H9 (cell line): ENCODE results near the gene RAB3C. TPM values are rescaled to one million over a fixed set of nuclear protein-coding genes. Genes with fewer than 3 reads are reported as not detected.

ENCODE experiments used
- DNase-seq: peaks from one replicate; pipeline ENCODE4 v3.0.0-alpha.2; 2017
- H2AFZ ChIP-seq: one replicate; pipeline ENCODE4 v1.6.1; 2013; ENCODE audit warnings: mild to moderate bottlenecking, low read length, control low read depth, moderate library complexity
- H2AK5ac ChIP-seq: 2 replicates; pipeline ENCODE4 v1.6.1; 2013; ENCODE audit warnings: low read length, control low read depth, mixed read lengths; ENCODE audit not compliant: insufficient read length
- H2BK120ac ChIP-seq: one replicate; pipeline ENCODE4 v1.6.1; 2013; ENCODE audit warnings: low read depth, mild to moderate bottlenecking, low read length, control low read depth, inconsistent platforms; ENCODE audit not compliant: poor library complexity, severe bottlenecking
- H2BK12ac ChIP-seq: 2 replicates; pipeline ENCODE4 v1.6.1; 2013; ENCODE audit warnings: low read length, control low read depth, mixed read lengths, low read depth; ENCODE audit not compliant: insufficient read length
- H2BK15ac ChIP-seq: 2 replicates; pipeline ENCODE4 v1.6.1; 2013; ENCODE audit warnings: low read depth, low read length, control low read depth
- H2BK20ac ChIP-seq: one replicate; pipeline ENCODE4 v1.6.1; 2013; ENCODE audit warnings: low read depth, mild to moderate bottlenecking, low read length, control low read depth, inconsistent platforms; ENCODE audit not compliant: poor library complexity, severe bottlenecking
- H2BK5ac ChIP-seq: 2 replicates; pipeline ENCODE4 v1.6.1; 2013; ENCODE audit warnings: low read length, control low read depth, mixed read lengths; ENCODE audit not compliant: insufficient read length
- H3K14ac ChIP-seq: 2 replicates; pipeline ENCODE4 v1.6.1; 2013; ENCODE audit warnings: low read length, control low read depth; ENCODE audit not compliant: insufficient read depth
- H3K18ac ChIP-seq: 2 replicates; pipeline ENCODE4 v1.6.1; 2013; ENCODE audit warnings: low read depth, mild to moderate bottlenecking, mixed read lengths, low read length, control low read depth; ENCODE audit not compliant: insufficient read length
- H3K23ac ChIP-seq: 2 replicates; pipeline ENCODE4 v1.6.1; 2013; ENCODE audit warnings: low read length, control low read depth, mixed read lengths, low read depth; ENCODE audit not compliant: insufficient read length
- H3K23me2 ChIP-seq: 2 replicates; pipeline ENCODE4 v1.6.1; 2013; ENCODE audit warnings: low read depth, mild to moderate bottlenecking, mixed read lengths, low read length, control low read depth; ENCODE audit not compliant: insufficient read length, poor library complexity, severe bottlenecking
- H3K27ac ChIP-seq: 2 replicates; pipeline ENCODE4 v1.5.1; 2013; ENCODE audit warnings: low read length, control low read depth, mixed read lengths, low read depth; ENCODE audit not compliant: insufficient read length
- H3K27me3 ChIP-seq: 2 replicates; pipeline ENCODE4 v1.6.1; 2013; ENCODE audit warnings: low read length, control low read depth, inconsistent platforms; ENCODE audit not compliant: insufficient read depth
- H3K4ac ChIP-seq: 2 replicates; pipeline ENCODE4 v1.6.1; 2013; ENCODE audit warnings: low read depth, mild to moderate bottlenecking, control low read depth, inconsistent platforms, low read length, moderate library complexity
- H3K4me1 ChIP-seq: 2 replicates; pipeline ENCODE4 v1.6.1; 2013; ENCODE audit warnings: low read length, control low read depth, inconsistent platforms; ENCODE audit not compliant: insufficient read depth
- H3K4me2 ChIP-seq: 2 replicates; pipeline ENCODE4 v1.6.1; 2013; ENCODE audit warnings: low read length, control low read depth, mixed read lengths; ENCODE audit not compliant: insufficient read length, insufficient read depth
- H3K56ac ChIP-seq: 2 replicates; pipeline ENCODE4 v1.6.1; 2013; ENCODE audit warnings: low read depth, mild to moderate bottlenecking, mixed read lengths, low read length, control low read depth; ENCODE audit not compliant: insufficient read length
- H3K79me1 ChIP-seq: 2 replicates; pipeline ENCODE4 v1.6.1; 2013; ENCODE audit warnings: low read depth, mild to moderate bottlenecking, moderate library complexity, low read length, control low read depth, inconsistent platforms; ENCODE audit not compliant: insufficient read depth, poor library complexity, severe bottlenecking
- H3K79me2 ChIP-seq: 2 replicates; pipeline ENCODE4 v1.6.1; 2013; ENCODE audit warnings: low read length, control low read depth, inconsistent platforms; ENCODE audit not compliant: insufficient read depth
- H3K9ac ChIP-seq: 2 replicates; pipeline ENCODE4 v1.6.1; 2013; ENCODE audit warnings: low read length, control low read depth, mixed read lengths; ENCODE audit not compliant: insufficient read length; ENCODE audit errors: extremely low read depth
- H3K9me3 ChIP-seq: one replicate; pipeline ENCODE4 v1.6.1; 2013; ENCODE audit warnings: low read depth, low read length, inconsistent platforms; ENCODE audit not compliant: control insufficient read depth
- H3T11ph ChIP-seq: one replicate; pipeline ENCODE4 v1.6.1; 2013; ENCODE audit warnings: mild to moderate bottlenecking, low read length, control low read depth, inconsistent platforms
- H4K20me1 ChIP-seq: one replicate; pipeline ENCODE4 v1.6.1; 2013; ENCODE audit not compliant: control insufficient read depth, insufficient read length, insufficient read depth
- H4K5ac ChIP-seq: 2 replicates; pipeline ENCODE4 v1.6.1; 2013; ENCODE audit warnings: low read depth, mild to moderate bottlenecking, mixed read lengths, low read length, control low read depth; ENCODE audit not compliant: insufficient read length
- H4K8ac ChIP-seq: replicated peaks from 2 replicates; pipeline ENCODE4 v1.6.1; 2013; ENCODE audit warnings: low read length, control low read depth, mixed read lengths, low read depth; ENCODE audit not compliant: insufficient read length
- H4K91ac ChIP-seq: 2 replicates; pipeline ENCODE4 v1.6.1; 2013; ENCODE audit warnings: low read depth, mild to moderate bottlenecking, moderate library complexity, mixed read lengths, low read length, control low read depth; ENCODE audit not compliant: insufficient read length
- H3K27ac Mint-ChIP-seq, 3 experiments: 2 replicates in 2 of 3; 3 replicates in 1 of 3; pipeline ENCODE4 v1.8.0; 2020 to 2021; ENCODE audit warnings: mixed read lengths in 3 of 3, mild to moderate bottlenecking in 1 of 3, moderate library complexity in 1 of 3
- H3K27me3 Mint-ChIP-seq: 2 replicates; pipeline ENCODE4 v1.8.0; 2021; ENCODE audit warnings: low read depth, mild to moderate bottlenecking, moderate library complexity, mixed read lengths
- H3K36me3 Mint-ChIP-seq, 3 experiments: 2 replicates in 2 of 3; 3 replicates in 1 of 3; pipeline ENCODE4 v1.8.0; 2020 to 2021; ENCODE audit warnings: low read depth in 3 of 3, mixed read lengths in 3 of 3; ENCODE audit not compliant: insufficient read depth in 1 of 3
- H3K4me1 Mint-ChIP-seq, 2 experiments: 2 replicates each; pipeline ENCODE4 v1.8.0; 2020; ENCODE audit warnings: mixed read lengths in 2 of 2
- H3K4me3 Mint-ChIP-seq, 2 experiments: 2 replicates in 1 of 2; 3 replicates in 1 of 2; pipeline ENCODE4 v1.8.0; 2020 to 2021; ENCODE audit warnings: mild to moderate bottlenecking in 2 of 2, mixed read lengths in 2 of 2, moderate library complexity in 1 of 2
- H3K9me3 Mint-ChIP-seq, 2 experiments: 2 replicates in 1 of 2; 3 replicates in 1 of 2; pipeline ENCODE4 v1.8.0; 2020; ENCODE audit warnings: mild to moderate bottlenecking in 2 of 2, mixed read lengths in 2 of 2, moderate library complexity in 1 of 2
- WGBS: extraction: QIAGEN DNeasy Blood & Tissue Kit; methylation state at CpG from one replicate; pipeline ENCODE4 v1.1.7; 2013; ENCODE audit warnings: missing lambda C conversion rate, low lambda C conversion rate, mixed read lengths; ENCODE audit not compliant: insufficient read length; ENCODE audit errors: extremely low coverage; 5-methylcytosine and 5-hydroxymethylcytosine counted together
- total RNA-seq: library from RNA; stranded (reverse); gene quantifications from 2 replicates; pipeline ENCODE4 v1.2.1, GENCODE V29; 2021
- TF ChIP-seq, protein P1 (sequence below): fragments of 200-600 bp; sonication (generic); conservative IDR thresholded peaks from 3 replicates; pipeline ENCODE4 v1.8.0; 2021; ENCODE audit warnings: antibody characterized with exemption, mild to moderate bottlenecking

Gene RAB3C
- total RNA-seq, 1 experiment from 2014 or later = 16.3 TPM

DNA sequence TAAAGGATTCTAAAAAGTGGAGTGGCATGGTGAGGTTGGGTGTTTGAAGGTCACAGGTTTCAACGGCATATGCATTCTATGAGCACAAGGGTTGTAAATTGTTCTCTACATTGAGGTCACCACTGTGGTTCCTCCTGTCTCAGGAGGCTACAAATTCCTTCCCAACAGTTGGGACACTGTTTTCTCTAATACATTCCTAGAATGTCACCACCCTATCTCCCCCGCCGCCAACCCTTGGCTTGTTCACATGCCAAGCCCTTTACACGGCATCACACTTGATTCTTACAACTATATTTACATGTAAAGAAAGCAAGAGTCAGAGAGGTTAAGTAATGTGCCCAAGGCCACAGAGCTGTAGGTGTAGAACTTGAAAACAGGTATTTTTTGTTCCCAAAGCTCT, 315.1 kb downstream of the RAB3C start:
- no peak overlapping the region for H3K18ac ChIP-seq
- no peaks in the 10 kb centered on the region for H3K27me3 ChIP-seq
- H3K9me3 Mint-ChIP-seq = no peaks in the 10 kb centered on the region

More for the DNA sequence above, 315.1 kb downstream of the RAB3C start:
- no peaks in the 10 kb centered on the region for H3K27me3 Mint-ChIP-seq
- Histone ChIP-seq H2BK120ac (no peak overlapping the region), H3K79me2 (no peaks in the 10 kb centered on the region), H2BK15ac (no peak overlapping the region), H3K4me1 (no peaks in the 10 kb centered on the region), H2BK20ac (no peak overlapping the region), H3T11ph (no peak overlapping the region), H3K23me2 (no peaks in the 10 kb centered on the region), H3K56ac (no peak overlapping the region), H4K91ac (no peak overlapping the region), H2BK12ac (no peak overlapping the region), H2BK5ac (no peak overlapping the region), H4K5ac (no peak overlapping the region), H3K14ac (no peak overlapping the region), H3K4ac (no peak overlapping the region), H3K23ac (no peak overlapping the region), H3K79me1 (no peaks in the 10 kb centered on the region), H2AFZ (no peak overlapping the region), H3K9me3 (no peaks in the 10 kb centered on the region), H3K27ac (no peak overlapping the region), H4K8ac (no peak overlapping the region), H3K4me2 (no peak overlapping the region), H4K20me1 (no peaks in the 10 kb centered on the region), H2AK5ac (no peak overlapping the region), H3K9ac (no peak overlapping the region)
- no peak overlapping the region for H3K4me3 Mint-ChIP-seq
- no CpG with 5 or more reads among the region's 4 CpGs for whole genome bisulfite sequencing
- no peaks in the 10 kb centered on the region for H3K36me3 Mint-ChIP-seq
- H3K4me1 Mint-ChIP-seq = peaks cover 0 to 4% of the 10 kb centered on the region in 2 experiments; a peak in 1 of 4 replicates
- DNase-seq = no peak
- TF ChIP-seq, protein P1, sequence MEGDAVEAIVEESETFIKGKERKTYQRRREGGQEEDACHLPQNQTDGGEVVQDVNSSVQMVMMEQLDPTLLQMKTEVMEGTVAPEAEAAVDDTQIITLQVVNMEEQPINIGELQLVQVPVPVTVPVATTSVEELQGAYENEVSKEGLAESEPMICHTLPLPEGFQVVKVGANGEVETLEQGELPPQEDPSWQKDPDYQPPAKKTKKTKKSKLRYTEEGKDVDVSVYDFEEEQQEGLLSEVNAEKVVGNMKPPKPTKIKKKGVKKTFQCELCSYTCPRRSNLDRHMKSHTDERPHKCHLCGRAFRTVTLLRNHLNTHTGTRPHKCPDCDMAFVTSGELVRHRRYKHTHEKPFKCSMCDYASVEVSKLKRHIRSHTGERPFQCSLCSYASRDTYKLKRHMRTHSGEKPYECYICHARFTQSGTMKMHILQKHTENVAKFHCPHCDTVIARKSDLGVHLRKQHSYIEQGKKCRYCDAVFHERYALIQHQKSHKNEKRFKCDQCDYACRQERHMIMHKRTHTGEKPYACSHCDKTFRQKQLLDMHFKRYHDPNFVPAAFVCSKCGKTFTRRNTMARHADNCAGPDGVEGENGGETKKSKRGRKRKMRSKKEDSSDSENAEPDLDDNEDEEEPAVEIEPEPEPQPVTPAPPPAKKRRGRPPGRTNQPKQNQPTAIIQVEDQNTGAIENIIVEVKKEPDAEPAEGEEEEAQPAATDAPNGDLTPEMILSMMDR = no peak
- no peak overlapping the region for H3K27ac Mint-ChIP-seq
